NCI-H748 (cell line): Measurements from ENCODE around the gene RBM33.

Experiments used
- DNase-seq: peaks from one replicate; lab custom pipeline; 2025; ENCODE audit not compliant: unreplicated experiment; lab: John Stamatoyannopoulos, UW

Gene RBM33

DNA sequence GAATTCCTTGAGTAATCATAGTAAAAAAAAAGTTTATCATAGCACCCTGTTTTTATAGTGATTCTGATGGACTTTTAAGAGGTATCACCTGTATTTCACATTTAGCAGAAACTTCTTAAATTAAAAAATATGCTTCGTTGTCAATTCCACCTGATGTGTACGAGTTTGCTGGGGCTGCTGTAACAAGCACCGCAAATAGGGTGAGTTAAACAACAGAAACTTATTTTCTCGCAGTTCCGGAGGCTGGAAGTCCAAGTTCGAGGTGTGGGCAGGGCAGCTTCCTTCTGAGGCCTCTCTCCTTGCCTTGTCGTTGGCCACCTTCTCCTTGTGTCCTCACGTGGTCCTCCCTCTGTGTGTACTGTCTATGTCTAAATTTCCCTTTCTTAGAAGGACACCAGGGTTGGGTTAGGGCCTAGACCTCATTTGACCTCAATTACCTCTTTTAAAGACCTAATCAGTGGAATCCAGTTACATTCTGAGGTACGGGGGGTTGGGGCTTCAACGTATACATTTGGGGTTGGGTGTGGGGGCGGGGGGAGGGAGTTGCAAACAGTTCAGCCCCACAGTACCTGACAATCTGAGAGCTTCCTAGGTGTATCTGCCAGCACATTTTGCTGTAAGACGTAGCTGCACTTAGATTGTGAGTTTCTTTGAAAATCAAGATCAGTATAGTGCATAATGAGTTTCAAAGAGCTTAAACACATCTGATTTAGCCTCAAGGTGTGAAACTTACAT, 72.7 kb downstream of the RBM33 start:
- DNase-seq = no peak

DNA sequence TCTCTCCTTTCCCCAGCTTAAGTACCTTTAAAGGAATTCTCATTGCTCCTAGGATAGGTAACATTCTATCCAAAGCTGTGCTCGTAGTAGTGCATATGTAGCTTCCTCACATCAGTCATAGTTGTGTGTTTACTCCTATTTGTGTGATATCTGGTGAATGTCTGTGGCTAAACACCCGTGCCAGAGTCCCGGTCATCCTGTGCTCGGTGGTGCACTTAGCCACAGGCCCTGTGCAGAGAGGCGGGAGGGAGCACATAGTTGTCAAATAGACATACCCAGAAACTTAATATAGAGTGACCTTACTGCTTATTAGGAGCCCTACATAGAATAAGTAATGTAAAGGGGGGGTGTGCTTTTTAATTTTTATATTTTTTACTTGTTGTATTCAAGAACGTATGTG, 76.6 kb downstream of the RBM33 start:
- no peak for DNase-seq

DNA sequence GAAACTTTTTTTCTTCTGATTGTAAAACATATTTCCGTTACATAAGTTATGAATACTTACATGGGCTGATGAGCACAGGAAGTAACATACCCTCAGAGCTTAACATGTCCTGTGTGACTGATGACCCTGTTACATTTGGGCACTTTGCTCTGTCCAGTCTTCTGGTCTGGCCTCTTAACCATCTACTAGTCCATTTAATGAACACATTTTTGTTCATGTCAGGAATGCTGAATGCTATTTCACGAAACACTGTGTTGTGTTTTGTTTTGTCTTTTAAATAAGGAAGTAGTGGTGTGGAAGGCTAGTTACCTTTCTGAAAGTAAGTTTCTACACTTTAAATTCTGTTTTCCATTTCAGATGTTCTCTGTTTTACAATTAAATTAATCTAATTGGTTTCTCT, 77.7 kb downstream of the RBM33 start:
- DNase-seq = no peak

DNA sequence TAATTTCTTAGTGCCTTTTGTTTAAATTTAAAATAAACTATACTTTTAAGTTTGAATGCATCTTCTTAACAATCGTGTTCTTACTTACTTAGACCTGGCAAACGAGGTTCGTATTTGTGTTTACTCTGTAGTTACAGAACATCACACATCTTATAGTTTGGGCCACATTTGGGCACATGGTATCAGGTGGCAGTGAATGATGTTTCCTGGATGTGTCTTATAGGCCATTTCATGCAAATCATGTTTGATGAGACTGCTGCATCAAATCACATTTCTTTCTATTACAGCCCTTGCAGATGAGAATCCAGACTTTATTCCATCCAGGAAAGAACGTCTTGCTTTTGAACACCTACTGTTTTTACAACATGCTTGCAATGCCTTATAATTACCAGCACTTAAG, 78.5 kb downstream of the RBM33 start:
- no peak for DNase-seq

DNA sequence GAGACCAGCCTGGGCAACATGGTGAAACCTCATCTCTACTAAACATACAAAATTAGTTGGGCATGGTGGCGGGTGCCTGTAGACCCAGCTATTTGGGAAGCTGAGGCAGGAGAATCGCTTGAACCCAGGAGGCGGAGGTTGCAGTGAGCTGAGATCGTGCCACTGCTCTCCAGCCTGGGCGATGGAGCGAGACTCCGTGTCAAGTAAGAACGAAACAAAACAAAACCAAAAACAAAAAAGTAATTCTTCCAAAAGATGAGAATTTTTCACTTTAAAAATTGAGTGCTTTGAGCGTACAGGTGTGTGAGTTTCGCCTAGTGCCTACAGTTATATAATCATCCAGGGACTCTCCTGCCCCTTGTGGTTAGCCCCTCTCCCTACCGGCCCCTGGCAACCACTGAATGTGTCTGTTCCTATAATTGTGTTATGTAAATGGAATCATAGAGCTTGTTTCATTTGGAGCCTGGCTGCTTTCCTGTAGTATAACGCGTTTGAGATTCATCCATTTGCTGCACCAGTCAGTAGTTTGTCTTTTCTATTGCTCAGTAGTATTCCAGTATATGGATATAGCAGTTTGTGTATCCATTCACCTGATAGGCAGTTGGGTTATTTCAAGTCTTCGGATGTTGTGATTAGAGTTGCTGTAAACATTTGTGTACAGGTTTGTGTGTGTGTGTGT, 80.0 kb downstream of the RBM33 start:
- no peak for DNase-seq

DNA sequence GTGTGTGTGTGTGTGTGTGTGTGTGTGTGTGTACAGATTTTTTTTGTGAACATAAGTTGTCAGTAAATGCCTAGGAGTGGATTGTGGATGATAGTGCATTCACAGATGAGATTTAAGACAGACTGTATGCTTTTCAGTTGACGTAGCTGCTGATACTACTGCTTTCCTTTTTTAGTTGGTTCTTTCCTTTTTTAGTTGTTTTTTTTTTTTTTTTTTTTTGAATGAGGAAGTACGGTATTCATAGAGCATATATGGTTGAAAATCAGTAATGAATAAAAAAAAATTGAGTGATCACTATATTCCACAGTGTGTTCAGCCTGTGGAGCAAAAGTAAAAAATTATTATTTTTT, 80.5 kb downstream of the RBM33 start:
- no peak for DNase-seq

DNA sequence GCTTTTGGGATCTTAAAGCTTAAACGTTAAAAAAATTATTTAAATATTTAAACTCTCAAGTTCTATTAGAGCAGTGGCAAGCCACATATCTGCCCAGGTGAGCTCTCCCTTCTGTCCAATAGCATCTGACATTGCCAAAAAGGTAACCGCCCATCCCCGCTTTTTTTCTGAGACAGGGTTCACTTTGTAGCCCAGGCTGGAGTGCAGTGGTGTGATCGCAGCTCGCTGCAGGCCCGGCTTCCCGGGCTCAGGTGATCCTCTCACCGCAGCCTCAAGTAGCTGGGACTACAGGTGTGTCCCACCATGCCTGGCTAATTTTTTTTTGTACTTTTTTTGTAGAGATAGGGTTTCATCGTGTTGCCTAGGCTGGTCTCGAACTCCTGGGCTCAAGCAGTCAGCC, 83.2 kb downstream of the RBM33 start:
- DNase-seq = no peak

DNA sequence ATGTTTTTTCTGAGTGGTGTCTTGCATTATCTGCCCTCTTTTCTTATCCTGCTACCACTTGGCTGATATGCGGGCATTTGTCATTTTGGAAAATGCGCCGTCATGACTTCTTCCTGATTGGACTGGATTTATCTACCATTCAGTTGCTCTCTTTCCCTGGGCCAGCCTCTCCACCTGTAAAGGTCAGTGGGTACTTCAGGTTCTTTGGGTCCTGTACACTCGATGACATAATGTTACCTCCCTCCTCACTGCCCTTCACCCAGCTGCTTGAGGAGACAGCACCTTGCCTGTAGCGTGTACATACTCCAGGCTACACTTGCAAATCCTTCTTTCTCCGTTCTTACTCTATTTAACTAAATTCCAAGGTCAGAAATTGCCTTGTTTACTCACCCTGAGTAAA, 83.7 kb downstream of the RBM33 start:
- DNase-seq = no peak

DNA sequence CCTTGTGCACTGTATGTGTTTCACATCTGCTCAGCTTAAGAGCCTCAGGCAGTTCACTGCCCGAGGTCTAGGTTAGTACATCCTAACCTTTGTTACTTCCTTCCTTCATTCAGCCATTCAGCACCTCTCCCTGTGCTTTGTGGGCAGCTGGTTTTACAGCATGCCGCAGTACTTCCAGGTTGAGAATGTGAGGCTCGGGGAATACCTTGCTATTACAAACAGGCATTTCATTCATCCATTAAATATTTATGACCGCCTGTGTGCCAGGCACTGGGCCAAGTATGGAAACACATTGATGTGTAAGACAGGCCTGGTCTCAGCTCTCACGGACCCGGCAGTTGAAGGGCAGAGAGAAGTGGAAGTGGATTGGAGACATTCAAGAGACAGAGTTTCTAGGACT, 85.4 kb downstream of the RBM33 start:
- DNase-seq = no peak

DNA sequence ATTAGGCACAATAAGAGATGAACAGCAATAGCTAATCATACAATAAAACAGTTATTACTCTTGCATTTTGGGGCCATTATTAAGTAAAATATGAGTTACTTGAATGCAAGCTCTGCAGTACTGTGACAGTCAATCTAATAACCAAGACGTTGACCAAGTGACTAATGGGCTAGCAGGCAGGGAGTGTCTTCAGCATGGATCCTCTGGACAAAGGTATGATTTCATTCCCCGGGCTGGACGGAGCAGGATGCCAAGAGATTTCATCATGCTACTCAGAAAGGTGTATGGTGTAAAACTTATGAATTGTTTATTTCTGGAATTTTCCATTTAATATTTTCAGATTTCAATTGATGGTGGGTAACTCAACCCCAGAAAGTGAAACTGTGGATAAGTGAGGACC, 86.9 kb downstream of the RBM33 start:
- no peak for DNase-seq

DNA sequence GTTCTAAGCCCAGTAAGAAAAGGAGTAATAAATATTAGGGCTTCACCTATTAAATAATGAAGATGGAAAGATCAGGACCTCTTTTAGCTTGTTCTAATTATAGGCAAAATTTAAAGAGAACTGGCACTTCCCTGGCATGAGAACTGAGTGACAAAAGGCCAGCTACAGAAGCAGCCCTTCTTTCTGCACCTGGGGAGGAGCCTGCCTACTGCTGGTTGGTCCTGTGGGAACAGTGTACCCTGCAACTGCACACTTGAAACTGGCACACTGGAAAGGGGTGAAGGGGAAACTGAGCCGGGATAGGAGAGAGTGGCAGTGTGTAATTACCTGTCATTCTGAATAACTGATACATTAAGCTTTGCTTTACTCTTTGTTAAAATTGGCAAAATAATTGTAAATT, 87.4 kb downstream of the RBM33 start:
- DNase-seq = no peak

DNA sequence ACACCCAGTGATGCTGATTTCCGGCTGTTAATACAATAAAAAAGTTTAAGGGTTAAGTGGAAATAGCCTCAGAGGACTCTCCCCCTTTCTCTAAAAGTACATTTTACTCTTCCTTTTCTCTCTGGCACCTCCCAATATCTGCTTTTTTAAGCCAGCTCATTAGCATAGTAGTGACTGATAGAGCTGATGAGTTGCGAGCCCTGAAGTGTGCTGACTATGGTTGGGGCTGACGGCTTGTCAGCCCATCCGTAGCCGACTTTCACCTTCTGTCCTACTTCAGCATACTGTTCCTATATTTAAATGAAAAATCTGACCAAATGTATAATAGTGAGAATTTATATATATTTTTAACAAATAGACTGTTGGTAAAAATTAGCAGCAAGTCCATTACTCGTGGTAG, 87.8 kb downstream of the RBM33 start:
- no peak for DNase-seq

DNA sequence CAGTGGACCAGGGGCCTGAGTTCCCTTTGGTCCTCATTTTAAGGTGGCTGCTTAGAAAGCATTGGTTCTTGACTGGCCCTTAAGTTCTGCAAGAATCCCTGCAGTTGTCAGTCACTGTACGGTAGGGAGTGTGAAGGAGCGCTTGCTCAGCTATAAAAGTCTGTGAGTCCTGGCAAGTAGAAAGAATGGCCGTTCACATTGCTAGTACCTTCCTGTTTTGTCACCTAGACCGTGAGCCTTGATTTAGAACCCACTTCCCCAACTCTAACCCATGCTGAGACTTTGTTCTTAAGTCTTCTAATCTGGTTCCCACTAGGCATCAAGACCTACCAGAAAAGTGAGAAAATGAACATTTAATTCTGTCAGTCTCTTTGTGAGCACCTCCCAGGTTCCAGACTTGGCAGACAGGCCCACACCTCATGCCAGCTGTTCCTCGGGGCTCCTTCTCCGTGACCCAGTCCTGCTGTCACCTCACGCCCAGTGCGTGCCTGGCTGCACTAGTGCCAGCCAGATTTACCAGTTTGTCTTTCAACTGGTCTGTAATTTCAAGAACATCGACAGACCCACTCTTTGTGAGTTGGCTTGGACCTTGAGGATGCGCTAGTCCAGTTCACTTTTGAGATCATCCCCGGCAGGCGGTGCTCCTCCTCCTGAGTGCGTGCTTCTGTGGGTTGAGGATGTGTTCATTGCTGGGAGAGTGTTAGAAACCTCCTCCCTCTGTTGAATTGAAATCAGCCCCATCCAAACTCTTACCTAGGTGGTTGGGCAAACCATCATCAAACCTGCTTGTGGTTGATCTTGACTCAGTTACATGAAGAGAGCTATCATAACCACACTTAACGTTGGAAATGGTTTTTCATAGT, 89.4 kb downstream of the RBM33 start:
- DNase-seq = no peak

DNA sequence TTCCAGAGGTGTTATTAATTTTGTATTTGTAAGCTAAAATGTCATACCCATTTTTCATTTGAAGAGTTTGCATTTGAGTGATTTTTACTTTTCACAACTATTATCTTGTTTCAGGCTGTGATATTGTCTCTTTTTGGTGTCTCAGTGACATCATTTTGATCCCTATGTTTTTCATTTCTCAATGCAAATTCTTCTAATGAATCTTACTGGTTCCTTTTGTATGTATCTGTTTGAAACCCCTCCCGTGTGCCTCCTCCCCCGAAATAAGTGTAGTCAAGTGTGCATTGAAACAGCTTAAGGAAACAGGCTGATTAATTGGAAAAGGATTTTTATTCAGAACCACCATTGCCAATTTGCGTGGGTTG, 90.0 kb downstream of the RBM33 start:
- no peak for DNase-seq

DNA sequence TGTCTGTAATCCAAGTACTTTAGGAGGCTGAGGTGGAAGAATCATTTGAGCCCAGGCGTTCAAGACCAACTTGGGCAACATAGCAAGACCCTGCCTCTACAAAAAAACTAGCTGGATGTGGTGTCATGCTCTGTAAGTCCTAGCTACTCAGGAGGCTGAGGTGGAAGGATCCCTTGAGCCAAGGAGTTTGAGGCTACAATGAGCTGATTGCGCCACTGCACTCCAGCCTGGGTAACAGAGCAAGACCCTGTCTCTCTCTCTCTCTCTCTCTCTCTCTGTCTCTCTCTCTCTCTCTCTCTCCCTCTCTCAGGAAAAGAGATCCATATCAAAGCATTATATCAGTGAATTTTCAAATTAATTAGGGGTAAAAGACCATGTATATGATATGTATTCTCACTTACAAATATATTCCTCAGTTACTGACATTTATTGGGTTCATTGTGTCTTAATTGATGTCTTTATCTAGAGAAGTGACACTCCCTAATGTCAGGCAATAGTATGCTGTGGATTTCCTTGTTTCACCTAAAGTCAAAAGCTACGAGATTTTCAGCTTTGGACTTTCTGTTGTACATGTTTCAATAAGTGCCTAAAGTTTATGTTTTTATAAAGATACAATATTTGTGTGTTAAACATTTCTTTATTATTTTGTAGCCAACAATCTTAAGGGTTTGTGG, 91.1 kb downstream of the RBM33 start:
- DNase-seq = no peak

DNA sequence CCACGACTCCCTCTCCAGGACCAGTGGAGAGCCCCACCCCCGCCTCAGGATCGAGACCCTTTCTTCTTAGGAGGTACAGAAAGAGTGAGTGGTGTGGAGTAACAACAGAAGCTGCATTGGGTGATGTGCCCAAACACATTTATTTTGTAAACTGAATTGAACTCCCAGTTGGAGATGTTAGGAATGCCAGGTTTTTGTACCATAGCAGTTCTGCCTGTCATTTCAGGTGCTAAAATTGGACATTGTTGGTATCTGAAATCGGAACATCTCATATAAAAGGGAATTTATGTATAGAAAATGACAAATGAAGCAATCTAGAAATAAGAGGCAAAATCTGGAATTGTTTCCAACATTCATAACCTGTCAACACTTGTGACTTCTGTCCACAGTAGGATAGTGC, 93.1 kb downstream of the RBM33 start:
- DNase-seq = no peak

DNA sequence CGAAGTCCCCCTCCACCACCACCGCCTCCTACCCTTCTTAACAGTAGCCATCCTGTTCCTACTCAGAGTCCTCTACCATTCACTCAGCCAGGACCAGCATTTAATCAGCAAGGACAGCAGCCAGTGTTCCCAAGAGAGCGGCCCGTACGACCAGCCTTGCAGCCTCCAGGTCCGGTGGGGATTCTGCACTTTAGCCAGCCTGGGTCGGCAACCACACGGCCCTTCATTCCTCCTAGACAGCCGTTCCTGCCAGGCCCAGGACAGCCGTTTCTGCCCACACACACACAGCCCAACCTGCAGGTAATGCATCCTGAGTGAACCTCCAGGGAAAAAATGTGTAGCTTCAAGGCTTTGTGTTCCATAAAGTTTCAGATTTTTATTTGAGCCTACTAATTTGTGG, 93.6 kb downstream of the RBM33 start:
- no peak for DNase-seq

DNA sequence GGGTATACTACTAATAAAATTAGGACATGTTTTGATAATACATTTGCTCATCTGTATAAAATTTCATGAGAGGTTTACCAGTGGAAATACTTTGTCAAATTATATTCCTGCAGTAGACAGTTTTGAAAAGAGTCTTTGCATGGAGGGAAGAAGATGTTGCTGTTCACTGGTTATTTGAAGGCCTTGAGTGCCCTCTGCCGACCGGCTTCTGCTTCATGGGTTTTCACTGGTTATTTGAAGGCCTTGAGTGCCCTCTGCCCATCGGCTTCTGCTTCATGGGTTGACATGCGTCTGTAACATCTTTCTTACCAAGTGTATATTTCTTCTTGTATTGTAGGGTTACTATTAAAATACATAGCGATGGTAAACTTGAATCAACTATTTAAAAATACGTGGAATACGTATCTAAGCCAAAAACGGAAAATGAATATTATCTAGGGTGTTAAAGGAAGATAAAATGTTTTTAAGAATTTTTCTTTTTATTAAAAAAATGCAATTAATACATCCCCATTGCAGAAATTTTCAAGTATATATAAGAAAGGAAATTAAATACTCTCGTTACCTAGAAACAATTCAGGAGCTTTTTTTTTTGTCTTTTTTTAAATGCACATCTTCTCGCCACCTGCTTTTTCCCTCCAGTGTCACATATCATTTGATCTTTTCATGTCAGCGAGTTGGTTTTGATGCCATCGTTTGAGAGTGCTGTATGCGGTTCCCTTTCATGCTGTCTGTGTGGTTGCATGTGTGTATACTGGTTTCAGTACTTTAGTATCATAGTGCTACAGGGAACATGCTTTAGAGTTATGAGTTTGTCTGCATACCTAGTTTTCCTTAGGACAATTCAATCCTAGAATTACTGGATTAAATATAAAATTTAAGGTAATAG, 94.4 kb downstream of the RBM33 start:
- DNase-seq = peak; percentile 57

DNA sequence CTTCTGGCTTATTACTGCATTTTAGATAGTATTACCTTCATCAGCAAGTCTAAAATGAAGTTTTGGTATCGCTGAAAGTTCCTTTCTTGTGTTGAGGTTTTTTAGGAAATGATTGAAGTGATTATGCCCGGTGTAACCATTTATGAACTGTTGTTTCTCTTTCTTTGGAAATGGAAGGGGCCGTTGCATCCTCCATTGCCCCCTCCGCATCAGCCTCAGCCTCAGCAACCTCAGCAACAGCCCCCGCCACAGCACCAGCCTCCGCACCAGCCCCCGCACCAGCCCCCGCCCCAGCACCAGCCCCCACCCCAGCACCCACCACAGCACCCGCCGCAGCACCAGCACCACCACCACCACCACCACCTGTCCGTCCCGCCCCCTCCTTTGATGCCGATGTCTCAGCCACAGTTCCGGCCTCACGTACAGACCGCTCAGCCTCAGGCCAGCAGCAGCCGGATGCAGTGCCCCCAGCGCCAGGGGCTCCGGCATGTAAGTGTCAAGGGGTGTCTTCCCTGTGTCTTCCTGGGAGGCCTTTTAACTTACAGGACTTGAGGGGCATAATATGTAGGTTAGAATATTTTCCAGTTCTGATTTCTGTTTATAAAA, 95.2 kb downstream of the RBM33 start:
- DNase-seq = no peak

DNA sequence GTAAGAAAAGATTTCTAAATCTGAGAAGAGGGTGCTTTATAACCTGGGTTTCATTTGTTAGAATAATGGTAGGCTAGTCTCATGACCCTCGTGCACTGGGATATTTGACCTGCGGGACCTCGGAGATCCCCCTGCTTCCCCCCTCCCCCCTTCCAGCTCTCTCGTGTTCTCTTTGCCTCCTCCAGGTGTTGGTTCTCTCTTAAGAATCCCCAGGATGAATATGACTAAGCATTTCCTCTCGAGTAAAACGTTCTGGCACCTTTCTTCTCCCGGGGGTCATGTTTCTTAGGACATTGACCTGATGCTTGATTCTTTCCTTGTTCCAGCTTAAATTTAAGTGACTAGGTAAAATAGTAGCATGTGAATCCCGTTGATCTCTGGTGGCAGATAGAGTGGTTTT, 96.6 kb downstream of the RBM33 start:
- DNase-seq = no peak
